Fibroblast of skin of right biceps (primary cell): ENCODE results near the gene RADIL.
"Not testable (repeated sequence)": the region's sequence is repeated elsewhere in the genome, so short reads cannot be mapped to it uniquely, and the experiment has no call there.

Experiments used
- DNase-seq: peaks from one replicate; pipeline ENCODE4 v3.0.0-alpha.2; 2013

Gene RADIL

GRCh38 chr7:4883372-4884144, at the start of gene RADIL:
Gene RADIL, minus strand, starts transcription at chr7:4883716. Its CDS starts 5,577 bp downstream, at chr7:4878139.
- peak; percentile 91 for DNase-seq

GRCh38 chr7:4931943-4932342, 48.4 kb upstream of the RADIL start:
- no peak for DNase-seq

- DNase-seq, result no peak
Measured at GRCh38 chr7:4929005-4929404, 45.5 kb upstream of the RADIL start.

- DNase-seq, result no peak
Measured at GRCh38 chr7:4928445-4928844, 44.9 kb upstream of the RADIL start.

- no peak for DNase-seq
Measured at GRCh38 chr7:4919969-4920766, 36.7 kb upstream of the RADIL start.

GRCh38 chr7:4916113-4916512, 32.6 kb upstream of the RADIL start:
- no peak for DNase-seq

GRCh38 chr7:4911111-4911828, 27.8 kb upstream of the RADIL start:
- no peak for DNase-seq

GRCh38 chr7:4906682-4907081, 23.2 kb upstream of the RADIL start:
- DNase-seq, result no peak

GRCh38 chr7:4905171-4905570, 21.7 kb upstream of the RADIL start:
- DNase-seq, result no peak

- DNase-seq, result no peak
Measured at GRCh38 chr7:4904346-4904745, 20.8 kb upstream of the RADIL start.

- DNase-seq, result no peak
Measured at GRCh38 chr7:4895766-4896165, 12.2 kb upstream of the RADIL start.

- DNase-seq, result no peak
Measured at GRCh38 chr7:4894482-4894881, 11.0 kb upstream of the RADIL start.

- DNase-seq, result no peak
Measured at GRCh38 chr7:4893929-4894475, 10.5 kb upstream of the RADIL start.

- DNase-seq, result not testable (repeated sequence)
Measured at GRCh38 chr7:4893188-4893587, 9.7 kb upstream of the RADIL start.

GRCh38 chr7:4891522-4891921, 8.0 kb upstream of the RADIL start:
- DNase-seq, result not testable (repeated sequence)

- DNase-seq, result no peak
Measured at GRCh38 chr7:4889682-4890081, 6.2 kb upstream of the RADIL start.

- DNase-seq, result no peak
Measured at GRCh38 chr7:4888161-4888560, 4.6 kb upstream of the RADIL start.

- no peak for DNase-seq
Measured at GRCh38 chr7:4886671-4887070, 3.2 kb upstream of the RADIL start.

- no peak for DNase-seq
Measured at GRCh38 chr7:4885317-4885807, 1.8 kb upstream of the RADIL start.

GRCh38 chr7:4884164-4884563, 648 bp upstream of the RADIL start:
- DNase-seq, result no peak

- DNase-seq, result no peak
Measured at GRCh38 chr7:4883033-4883371, 514 bp downstream of the RADIL start.

- peak; percentile 68 for DNase-seq
Measured at GRCh38 chr7:4882169-4883032, 1.1 kb downstream of the RADIL start.
